Activated gamma-delta T cell (primary cell): ENCODE measurements around the gene MRPL33.

Source experiments
- DNase-seq: peaks from one replicate; lab custom pipeline; 2025; lab: John Stamatoyannopoulos, UW
- total RNA-seq, 2 donors: gene quantifications; one replicate each; lab custom pipeline; 2026; lab: John Stamatoyannopoulos, UW

Gene MRPL33
- 30.8 to 37.6 reads per million in 2 donors for total RNA-seq

GRCh38 chr2:27771548-27772335, at the start of gene MRPL33:
Gene MRPL33, plus strand, starts transcription at chr2:27771719. Its CDS starts 59 bp downstream, at chr2:27771778.
- peak; percentile 72 for DNase-seq

GRCh38 chr2:27721884-27722485, 49.5 kb upstream of the MRPL33 start:
- no peak for DNase-seq

GRCh38 chr2:27723372-27724144, 48.0 kb upstream of the MRPL33 start:
- no peak for DNase-seq

GRCh38 chr2:27724191-27724590, 47.3 kb upstream of the MRPL33 start:
- no peak for DNase-seq

- DNase-seq, result no peak
Measured at GRCh38 chr2:27724905-27725701, 46.4 kb upstream of the MRPL33 start.

- no peak for DNase-seq
Measured at GRCh38 chr2:27727257-27727656, 44.3 kb upstream of the MRPL33 start.

- no peak for DNase-seq
Measured at GRCh38 chr2:27728081-27728858, 43.2 kb upstream of the MRPL33 start.

- no peak for DNase-seq
Measured at GRCh38 chr2:27729198-27729597, 42.3 kb upstream of the MRPL33 start.

- DNase-seq, result no peak
Measured at GRCh38 chr2:27729614-27730013, 41.9 kb upstream of the MRPL33 start.

- no peak for DNase-seq
Measured at GRCh38 chr2:27730261-27730662, 41.3 kb upstream of the MRPL33 start.

GRCh38 chr2:27730980-27731691, 40.4 kb upstream of the MRPL33 start:
- DNase-seq, result no peak

GRCh38 chr2:27734305-27734704, 37.2 kb upstream of the MRPL33 start:
- DNase-seq, result no peak

GRCh38 chr2:27735263-27735904, 36.1 kb upstream of the MRPL33 start:
- DNase-seq, result peak; percentile 20

GRCh38 chr2:27736031-27736889, 35.3 kb upstream of the MRPL33 start:
- DNase-seq, result no peak

- DNase-seq, result no peak
Measured at GRCh38 chr2:27736890-27737204, 34.7 kb upstream of the MRPL33 start.

GRCh38 chr2:27737676-27738348, 33.7 kb upstream of the MRPL33 start:
- no peak for DNase-seq

- no peak for DNase-seq
Measured at GRCh38 chr2:27738349-27739057, 33.0 kb upstream of the MRPL33 start.

- DNase-seq, result no peak
Measured at GRCh38 chr2:27739058-27739373, 32.5 kb upstream of the MRPL33 start.
